Pancreas (tissue), 10 donors: Measurements from ENCODE around the gene TGM1. TPM values are rescaled to one million over a fixed set of nuclear protein-coding genes. Genes with fewer than 3 reads are reported as not detected.

ENCODE experiments used
- ATAC-seq, 4 donors: fragments of 200-7000 bp; cut with Tn5 transposase; one replicate each; pipeline versions ENCODE4 v1.8.0 to v1.9.1; 2020; ENCODE audit warnings: mild to moderate bottlenecking in 4 of 4, moderate library complexity in 4 of 4
- DNase-seq, 6 donors: peaks; one replicate each; pipeline ENCODE4 v3.0.0-alpha.2; 2020
- FAIRE-seq: peaks from 2 replicates; lab custom pipeline; 2012; peaks lifted over from hg19 to GRCh38; lab: Jason Lieb, UNC
- H3K27ac ChIP-seq, 4 donors: fragments of 200-600 bp; sonication (generic); 1 replicate in 3 of 4; 2 replicates in 1 of 4; pipeline versions ENCODE4 v1.5.0 to v1.8.0; 2020
- H3K27me3 ChIP-seq, 4 donors: fragments of 200-600 bp; one replicate each; pipeline ENCODE4 v1.8.0; 2021
- H3K36me3 ChIP-seq, 3 donors: fragments of 200-600 bp; sonication (generic) in 1 of 3; one replicate each; pipeline versions ENCODE4 v1.5.0 to v1.8.0; 2020 to 2021
- H3K4me1 ChIP-seq, 3 donors: fragments of 200-600 bp; one replicate each; pipeline ENCODE4 v1.8.0; 2021
- H3K4me3 ChIP-seq, 4 donors: fragments of 200-600 bp; sonication (generic) in 2 of 4; one replicate each; pipeline versions ENCODE4 v1.5.0 to v1.8.0; 2020 to 2021
- H3K9me3 ChIP-seq, 4 donors: fragments of 200-600 bp; one replicate each; pipeline ENCODE4 v1.8.0; 2021
- CTCF ChIP-seq, 4 donors: fragments of 200-600 bp; sonication (generic) in 3 of 4; IDR thresholded peaks; one replicate each; pipeline versions ENCODE4 v1.5.0 to v1.8.0; 2021; ENCODE audit warnings: antibody characterized with exemption in 4 of 4
- WGBS, 2 donors: extraction: QIAGEN DNeasy Blood & Tissue Kit; methylation state at CpG; one replicate each; pipeline ENCODE4 v1.1.7; 2013; 5-methylcytosine and 5-hydroxymethylcytosine counted together
- intact Hi-C, 3 donors: fragments of 100-400 bp; cut with DNase I; formaldehyde crosslinking; loops; one replicate each; pipeline versions ENCODE4 v1.11.1 to v1.14.2; 2022
- polyA plus RNA-seq, 2 donors: library from polyadenylated mRNA; stranded (reverse); fragments of 200-250 nt; gene quantifications; one replicate each; pipeline ENCODE4 v1.2.3, GENCODE V29; 2013
- total RNA-seq, 6 donors: library from RNA; stranded (reverse); fragmentation: NEBNext Ultra II Directional in 4 of 6; extraction: Animal tissue kit (Norgen Biotek cat#: 25700) in 4 of 6; gene quantifications; one replicate each; pipeline versions ENCODE4 v1.2.1 to v1.2.4, GENCODE V29; 2021 to 2023
- donor health status: healthy with polysubstance abuse.
- donor health status: DM: no; HTN: no; CAD: no; lungs with moderate emphysema.
- donor health status: DM: no; HTN: no; CAD: no.
- donor health status: control.
- donor health status: control.
- donor health status: Bipolar disorder and iron deficiency.
- donor health status: DM: yes; HTN: yes; CAD: no.
- donor health status: DM: no; HTN: no; CAD: no.
- donor health status: DM: no; HTN: no; CAD: no.
- donor health status: DM: yes; HTN: yes; CAD: no.

The TGM1 gene
- total and polyA plus RNA-seq, 8 donors: 1.2 to 5.4 (median 2.8) TPM

DNA sequence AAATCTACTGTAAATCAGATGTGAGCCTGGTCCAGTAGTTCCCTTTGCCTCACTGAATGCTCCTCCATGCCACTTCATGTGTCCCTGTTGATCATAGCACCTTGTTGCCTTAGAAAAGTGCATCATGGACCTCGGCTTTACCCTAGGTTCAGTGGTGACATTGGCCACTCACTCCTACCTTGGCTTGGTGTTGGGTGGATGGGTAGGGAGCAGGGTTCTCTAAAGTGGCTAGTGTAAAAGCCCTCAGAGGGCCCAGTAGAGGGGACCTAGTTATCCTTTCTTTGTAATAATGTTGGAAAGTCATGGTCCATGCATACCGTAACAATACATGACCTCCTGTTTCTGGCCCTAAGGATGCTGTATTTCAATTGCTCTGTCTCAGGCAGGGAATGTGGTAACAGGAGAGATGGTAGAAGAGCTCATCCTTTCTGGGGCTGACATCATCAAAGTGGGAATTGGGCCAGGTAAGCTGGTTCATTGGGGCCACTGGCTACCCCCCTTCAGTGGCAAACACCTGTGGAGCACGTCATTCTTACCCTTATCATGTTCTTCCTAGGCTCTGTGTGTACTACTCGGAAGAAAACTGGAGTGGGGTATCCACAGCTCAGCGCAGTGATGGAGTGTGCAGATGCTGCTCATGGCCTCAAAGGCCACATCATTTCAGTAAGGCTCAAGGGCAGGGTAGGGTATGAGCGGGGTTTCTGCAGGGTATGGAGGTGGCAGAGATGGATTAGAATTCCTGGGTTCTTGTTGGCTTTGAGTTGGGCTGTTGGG, 26.1 kb downstream of the TGM1 start:
- no peaks in the 10 kb centered on the region for H3K27me3 ChIP-seq
- 86 to 87% methylated on average over 6 of the region's 6 CpGs for WGBS, 2 donors
- H3K36me3 ChIP-seq: peaks cover 5 to 39% (median 27%) of the 10 kb centered on the region in 3 donors
- H3K4me3 ChIP-seq: no peak overlapping the region
- no peak overlapping the region for H3K27ac ChIP-seq
- no peaks in the 10 kb centered on the region for H3K9me3 ChIP-seq
- intact Hi-C loops: no loop called here
- no peak for TF ChIP-seq CTCF (IDR thresholded peaks at IDR 0.05)
- H3K4me1 ChIP-seq: peaks cover 22 to 36% (median 36%) of the 10 kb centered on the region in 3 donors
- ATAC-seq (no peak), FAIRE-seq (no peak), DNase-seq (no peak)

GRCh38 chr14:24235804-24236688, 26.9 kb downstream of the TGM1 start:
- intact Hi-C loops: no loop called here
- WGBS, 2 donors: 84 to 92% methylated on average over 5 of the region's 5 CpGs

DNA sequence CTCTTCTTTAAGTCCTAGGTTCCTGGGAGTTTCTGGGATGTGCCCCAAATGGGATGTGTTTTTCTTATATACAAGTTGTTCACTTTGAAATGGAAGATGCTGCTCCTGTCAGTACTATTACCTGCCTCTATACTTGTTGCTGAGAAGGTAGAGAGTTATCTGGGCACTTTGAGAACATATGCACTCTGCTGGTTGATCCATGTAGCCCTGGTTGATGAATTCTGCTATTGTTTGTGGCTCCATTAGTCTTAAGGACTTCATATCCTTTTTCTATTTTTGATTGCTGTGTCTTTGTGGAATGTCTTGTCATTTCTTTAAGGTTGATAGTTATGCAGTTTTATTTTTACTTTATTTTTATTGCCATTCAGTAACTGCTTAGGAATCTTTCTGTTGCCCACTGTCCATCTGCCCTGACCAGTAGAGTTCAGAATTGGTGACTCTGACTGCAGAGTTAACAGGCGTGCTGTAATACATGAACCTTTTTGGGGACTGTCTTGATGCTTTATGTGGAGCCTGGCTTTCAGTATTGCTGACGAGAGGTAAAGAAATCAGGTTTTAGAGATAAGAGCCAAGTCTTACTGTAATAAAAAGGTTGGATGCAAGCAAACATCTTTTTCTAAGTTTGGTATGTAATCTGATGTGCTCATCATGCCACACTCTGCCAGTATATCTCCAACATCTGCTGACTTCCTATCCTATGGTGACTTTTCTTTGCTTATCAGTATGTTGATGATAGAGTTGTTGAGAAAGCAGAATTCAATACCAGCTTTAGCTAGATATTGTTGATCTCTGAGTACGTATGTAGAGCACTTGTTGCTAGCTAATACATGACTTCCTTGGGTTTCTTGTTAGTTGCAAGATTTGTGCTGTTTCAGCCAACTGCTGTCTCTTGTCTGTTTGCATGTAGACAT, 28.6 kb downstream of the TGM1 start:
- WGBS, 2 donors: 73 to 74% methylated on average over 3 of the region's 3 CpGs

More at GRCh38 chr14:24235804-24236688, 26.9 kb downstream of the TGM1 start:
- FAIRE-seq (no peak), DNase-seq (no peak), ATAC-seq (no peak)
- Histone ChIP-seq H3K9me3 (no peaks in the 10 kb centered on the region), H3K36me3 (peaks cover 5 to 39% (median 27%) of the 10 kb centered on the region in 3 donors), H3K27ac (no peak overlapping the region), H3K27me3 (no peaks in the 10 kb centered on the region), H3K4me3 (no peak overlapping the region), H3K4me1 (peaks cover 16 to 33% (median 33%) of the 10 kb centered on the region in 3 donors)
- no peak for TF ChIP-seq CTCF (IDR thresholded peaks at IDR 0.05)

More for the DNA sequence above, 28.6 kb downstream of the TGM1 start:
- no peaks in the 10 kb centered on the region for H3K27me3 ChIP-seq
- intact Hi-C loops: no loop called here
- no peak overlapping the region for H3K27ac ChIP-seq
- FAIRE-seq (no peak), DNase-seq (no peak), ATAC-seq (no peak)
- peaks cover 5 to 32% (median 20%) of the 10 kb centered on the region in 3 donors for H3K36me3 ChIP-seq
- peaks cover 8 to 21% (median 18%) of the 10 kb centered on the region in 3 donors for H3K4me1 ChIP-seq
- no peak overlapping the region for H3K4me3 ChIP-seq
- no peak for TF ChIP-seq CTCF (IDR thresholded peaks at IDR 0.05)
- no peaks in the 10 kb centered on the region for H3K9me3 ChIP-seq
